ENCODE results near the gene CORO6.

The CORO6 gene

GRCh38 chr17:29619251-29619650 is 3.5 kb downstream of the CORO6 start:
- H3K36me3 ChIP-seq (ENCODE audit: insufficient read depth, low read length): no peaks in the 10 kb centered on the region
- DNase-seq (ENCODE audit: low read depth, low spot score): no peak
- TF ChIP-seq FOXP2 (optimal IDR thresholded peaks at IDR 0.05; ENCODE audit: control extremely low read depth, extremely low read length, insufficient read depth) (no peak), EZH2 (IDR thresholded peaks at IDR 0.05) (no peak), POLR2AphosphoS5 (IDR thresholded peaks at IDR 0.05; ENCODE audit: borderline replicate concordance, low read depth, low read length) (no peak)

GRCh38 chr17:29618272-29619065 is 4.2 kb downstream of the CORO6 start:
- Histone ChIP-seq H3K4me3 (no peak overlapping the region), H3K27ac (no peak overlapping the region), H3K9ac (ENCODE audit: insufficient read length) (no peak overlapping the region)

More at GRCh38 chr17:29619251-29619650, 3.5 kb downstream of the CORO6 start:
- Histone ChIP-seq H3K4me3 (no peak overlapping the region), H3K9me3 (ENCODE audit: low read depth, low read length) (no peaks in the 10 kb centered on the region), H3K9ac (ENCODE audit: insufficient read length) (no peak overlapping the region), H3K27ac (no peak overlapping the region)

GRCh38 chr17:29617481-29618271 is 5.0 kb downstream of the CORO6 start:
- no peak for DNase-seq (ENCODE audit: low read depth, low spot score)
- H3K4me3 ChIP-seq: peak overlapping the region; percentile 26; the same call in 1 of the 2 replicates
- no peak overlapping the region for H3K27ac ChIP-seq
- TF ChIP-seq FOXP2 (optimal IDR thresholded peaks at IDR 0.05; ENCODE audit: control extremely low read depth, extremely low read length, insufficient read depth): no peak
- TF ChIP-seq POLR2AphosphoS5 (IDR thresholded peaks at IDR 0.05; ENCODE audit: borderline replicate concordance, low read depth, low read length): 0 out of 2 replicates have a peak, but pooled peaks have one; percentile 2
- H3K9ac ChIP-seq (ENCODE audit: insufficient read length): no peak overlapping the region
- no peaks in the 10 kb centered on the region for H3K9me3 ChIP-seq (ENCODE audit: low read depth, low read length)
- no peaks in the 10 kb centered on the region; the same call in 1 of the 2 replicates for H3K36me3 ChIP-seq (ENCODE audit: insufficient read depth, low read length)

More at GRCh38 chr17:29618272-29619065, 4.2 kb downstream of the CORO6 start:
- no peak for DNase-seq (ENCODE audit: low read depth, low spot score)
- no peaks in the 10 kb centered on the region for H3K36me3 ChIP-seq (ENCODE audit: insufficient read depth, low read length)
- H3K9me3 ChIP-seq (ENCODE audit: low read depth, low read length): no peaks in the 10 kb centered on the region
- no peak for TF ChIP-seq EZH2 (IDR thresholded peaks at IDR 0.05)
- no peak for TF ChIP-seq FOXP2 (optimal IDR thresholded peaks at IDR 0.05; ENCODE audit: control extremely low read depth, extremely low read length, insufficient read depth)
- no peak for TF ChIP-seq POLR2AphosphoS5 (IDR thresholded peaks at IDR 0.05; ENCODE audit: borderline replicate concordance, low read depth, low read length)

- Histone ChIP-seq H3K9me3 (ENCODE audit: low read depth, low read length) (no peaks in the 10 kb centered on the region), H3K4me3 (peak overlapping the region; percentile 26), H3K36me3 (ENCODE audit: insufficient read depth, low read length) (no peaks in the 10 kb centered on the region; the same call in 1 of the 2 replicates), H3K27ac (no peak overlapping the region), H3K9ac (ENCODE audit: insufficient read length) (no peak overlapping the region)
- TF ChIP-seq POLR2AphosphoS5 (IDR thresholded peaks at IDR 0.05; ENCODE audit: borderline replicate concordance, low read depth, low read length) (peak; percentile 54; the same call in 1 of the 2 replicates), EZH2 (IDR thresholded peaks at IDR 0.05) (no peak), FOXP2 (optimal IDR thresholded peaks at IDR 0.05; ENCODE audit: control extremely low read depth, extremely low read length, insufficient read depth) (peak; percentile 28)
- DNase-seq (ENCODE audit: low read depth, low spot score): peak; percentile 47
Measured at GRCh38 chr17:29617125-29617480, 5.6 kb downstream of the CORO6 start.

GRCh38 chr17:29616300-29617048 is 6.2 kb downstream of the CORO6 start:
- Histone ChIP-seq H3K9ac (ENCODE audit: insufficient read length) (no peak overlapping the region), H3K4me3 (peak overlapping the region; percentile 74), H3K36me3 (ENCODE audit: insufficient read depth, low read length) (no peaks in the 10 kb centered on the region; the same call in 1 of the 2 replicates), H3K27ac (no peak overlapping the region), H3K9me3 (ENCODE audit: low read depth, low read length) (no peaks in the 10 kb centered on the region)
- no peak for DNase-seq (ENCODE audit: low read depth, low spot score)
- TF ChIP-seq POLR2AphosphoS5 (IDR thresholded peaks at IDR 0.05; ENCODE audit: borderline replicate concordance, low read depth, low read length) (no peak), FOXP2 (optimal IDR thresholded peaks at IDR 0.05; ENCODE audit: control extremely low read depth, extremely low read length, insufficient read depth) (no peak), EZH2 (IDR thresholded peaks at IDR 0.05) (no peak)

GRCh38 chr17:29615492-29616299 is 7.0 kb downstream of the CORO6 start:
- TF ChIP-seq EZH2 (IDR thresholded peaks at IDR 0.05) (no peak), FOXP2 (optimal IDR thresholded peaks at IDR 0.05; ENCODE audit: control extremely low read depth, extremely low read length, insufficient read depth) (no peak), POLR2AphosphoS5 (IDR thresholded peaks at IDR 0.05; ENCODE audit: borderline replicate concordance, low read depth, low read length) (peak; percentile 33; the same call in 1 of the 2 replicates)
- Histone ChIP-seq H3K9me3 (ENCODE audit: low read depth, low read length) (no peaks in the 10 kb centered on the region), H3K9ac (ENCODE audit: insufficient read length) (no peak overlapping the region), H3K4me3 (peak overlapping the region; percentile 74), H3K27ac (no peak overlapping the region), H3K36me3 (ENCODE audit: insufficient read depth, low read length) (no peaks in the 10 kb centered on the region; the same call in 1 of the 2 replicates)
- no peak for DNase-seq (ENCODE audit: low read depth, low spot score)

GRCh38 chr17:29615048-29615385 is 7.7 kb downstream of the CORO6 start:
- no peak overlapping the region for H3K9ac ChIP-seq (ENCODE audit: insufficient read length)
- H3K27ac ChIP-seq: no peak overlapping the region
- no peak for TF ChIP-seq FOXP2 (optimal IDR thresholded peaks at IDR 0.05; ENCODE audit: control extremely low read depth, extremely low read length, insufficient read depth)
- TF ChIP-seq EZH2 (IDR thresholded peaks at IDR 0.05): no peak
- no peaks in the 10 kb centered on the region for H3K9me3 ChIP-seq (ENCODE audit: low read depth, low read length)
- H3K4me3 ChIP-seq: peak overlapping the region; percentile 74
- H3K36me3 ChIP-seq (ENCODE audit: insufficient read depth, low read length): no peaks in the 10 kb centered on the region; the same call in 1 of the 2 replicates
- DNase-seq (ENCODE audit: low read depth, low spot score): no peak
